Ascending aorta (tissue), 2 donors: ENCODE measurements around the gene APOC1. TPM values are rescaled to one million over a fixed set of nuclear protein-coding genes. Genes with fewer than 3 reads are reported as not detected.

Experiments
- DNase-seq, 2 donors: peaks; one replicate each; pipeline ENCODE4 v3.0.0-alpha.2; 2019; ENCODE audit warnings: low spot score in 2 of 2
- H3K27ac ChIP-seq, 2 donors: fragments of 200-600 bp; sonication (generic); one replicate each; pipeline ENCODE4 v1.5.1; 2016 to 2017; ENCODE audit warnings: mild to moderate bottlenecking in 1 of 2
- H3K27me3 ChIP-seq: fragments of 200-600 bp; sonication (generic); one replicate; pipeline ENCODE4 v1.5.1; 2017
- H3K36me3 ChIP-seq, 2 donors: fragments of 200-600 bp; sonication (generic); one replicate each; pipeline ENCODE4 v1.5.1; 2016
- H3K4me1 ChIP-seq, 2 donors: fragments of 200-600 bp; sonication (generic); one replicate each; pipeline ENCODE4 v1.5.1; 2016 to 2017; ENCODE audit warnings: mild to moderate bottlenecking in 1 of 2
- H3K4me3 ChIP-seq, 2 donors: fragments of 200-600 bp; sonication (generic); one replicate each; pipeline ENCODE4 v1.5.1; 2016 to 2017; ENCODE audit warnings: mild to moderate bottlenecking in 1 of 2
- H3K9me3 ChIP-seq, 2 donors: fragments of 200-600 bp; sonication (generic); one replicate each; pipeline ENCODE4 v1.5.1; 2016
- intact Hi-C: fragments of 100-400 bp; cut with DNase I; formaldehyde crosslinking; loops from one replicate; pipeline ENCODE4 v1.15.1; 2023
- total RNA-seq: library from RNA; depleted of rRNA; stranded (reverse); fragments of >200 nt; gene quantifications from one replicate; pipeline ENCODE4 v1.1.0, GENCODE V29; 2016
- TF ChIP-seq, protein P1 (sequence below), 3 experiments: fragments of 200-600 bp in 2 of 3; fragments of 450-650 bp in 1 of 3; sonication (generic) in 2 of 3; IDR thresholded peaks; one replicate each; pipeline ENCODE4 v1.5.1; 2016 to 2019; ENCODE audit warnings: antibody characterized with exemption in 3 of 3, mild to moderate bottlenecking in 1 of 3, moderate library complexity in 1 of 3

The APOC1 gene
- total RNA-seq, 1 donor from 2014 or later: 17.0 TPM

- TF ChIP-seq, protein P1, sequence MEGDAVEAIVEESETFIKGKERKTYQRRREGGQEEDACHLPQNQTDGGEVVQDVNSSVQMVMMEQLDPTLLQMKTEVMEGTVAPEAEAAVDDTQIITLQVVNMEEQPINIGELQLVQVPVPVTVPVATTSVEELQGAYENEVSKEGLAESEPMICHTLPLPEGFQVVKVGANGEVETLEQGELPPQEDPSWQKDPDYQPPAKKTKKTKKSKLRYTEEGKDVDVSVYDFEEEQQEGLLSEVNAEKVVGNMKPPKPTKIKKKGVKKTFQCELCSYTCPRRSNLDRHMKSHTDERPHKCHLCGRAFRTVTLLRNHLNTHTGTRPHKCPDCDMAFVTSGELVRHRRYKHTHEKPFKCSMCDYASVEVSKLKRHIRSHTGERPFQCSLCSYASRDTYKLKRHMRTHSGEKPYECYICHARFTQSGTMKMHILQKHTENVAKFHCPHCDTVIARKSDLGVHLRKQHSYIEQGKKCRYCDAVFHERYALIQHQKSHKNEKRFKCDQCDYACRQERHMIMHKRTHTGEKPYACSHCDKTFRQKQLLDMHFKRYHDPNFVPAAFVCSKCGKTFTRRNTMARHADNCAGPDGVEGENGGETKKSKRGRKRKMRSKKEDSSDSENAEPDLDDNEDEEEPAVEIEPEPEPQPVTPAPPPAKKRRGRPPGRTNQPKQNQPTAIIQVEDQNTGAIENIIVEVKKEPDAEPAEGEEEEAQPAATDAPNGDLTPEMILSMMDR (IDR thresholded peaks at IDR 0.05): no peak
- intact Hi-C loops: no loop called here
- Histone ChIP-seq H3K9me3 (no peaks in the 10 kb centered on the region), H3K27me3 (no peaks in the 10 kb centered on the region), H3K36me3 (peaks cover 0 to 6% of the 10 kb centered on the region in 2 donors), H3K27ac (no peak overlapping the region), H3K4me1 (peaks cover 5 to 8% of the 10 kb centered on the region in 2 donors), H3K4me3 (no peak overlapping the region)
- no peak for DNase-seq
Measured at GRCh38 chr19:44947041-44947581, 32.7 kb downstream of the APOC1 start.

DNA sequence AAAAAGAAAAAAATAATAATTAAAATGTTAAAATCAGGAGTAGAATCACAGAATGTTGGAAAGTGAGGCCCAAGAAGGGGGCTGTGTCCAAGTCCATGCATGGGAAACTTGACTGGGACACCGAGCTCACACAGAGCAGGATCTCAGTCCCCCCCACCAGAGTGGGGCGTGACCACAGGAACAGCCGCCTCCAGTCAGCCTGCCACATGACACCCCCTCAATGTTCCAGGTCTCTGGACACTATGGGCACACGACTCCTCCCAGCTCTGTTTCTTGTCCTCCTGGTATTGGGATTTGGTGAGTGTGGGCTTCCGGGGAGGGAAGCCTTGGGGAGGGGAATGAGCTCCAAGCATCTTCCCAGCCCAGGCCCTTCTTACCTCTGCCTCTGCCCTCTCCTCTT is 33.8 kb downstream of the APOC1 start:
- Histone ChIP-seq H3K4me1 (peaks cover 5 to 8% of the 10 kb centered on the region in 2 donors), H3K27me3 (no peaks in the 10 kb centered on the region), H3K4me3 (no peak overlapping the region), H3K9me3 (no peaks in the 10 kb centered on the region), H3K27ac (no peak overlapping the region), H3K36me3 (peaks cover 0 to 6% of the 10 kb centered on the region in 2 donors)
- TF ChIP-seq, protein P1 (IDR thresholded peaks at IDR 0.05): no peak
- DNase-seq: no peak
- intact Hi-C loops: no loop called here

- no peaks in the 10 kb centered on the region for H3K27me3 ChIP-seq
- no peak overlapping the region for H3K27ac ChIP-seq
- peaks cover 5 to 12% of the 10 kb centered on the region in 2 donors for H3K4me1 ChIP-seq
- TF ChIP-seq, protein P1 (IDR thresholded peaks at IDR 0.05): no peak
- H3K9me3 ChIP-seq: no peaks in the 10 kb centered on the region
- peaks cover 0 to 6% of the 10 kb centered on the region in 2 donors for H3K36me3 ChIP-seq
- intact Hi-C loops: no loop called here
- H3K4me3 ChIP-seq: no peak overlapping the region
- no peak for DNase-seq
Measured at GRCh38 chr19:44948763-44949374, 34.5 kb downstream of the APOC1 start.

- Histone ChIP-seq H3K36me3 (peaks cover 0 to 6% of the 10 kb centered on the region in 2 donors), H3K4me3 (no peak overlapping the region), H3K27ac (no peak overlapping the region), H3K9me3 (no peaks in the 10 kb centered on the region), H3K27me3 (no peaks in the 10 kb centered on the region), H3K4me1 (peaks cover 5 to 16% of the 10 kb centered on the region in 2 donors)
- intact Hi-C loops: no loop called here
- no peak for DNase-seq
- TF ChIP-seq, protein P1 (IDR thresholded peaks at IDR 0.05): no peak
Measured at GRCh38 chr19:44949550-44949949, 35.1 kb downstream of the APOC1 start.

GRCh38 chr19:44951179-44952159 is 37.1 kb downstream of the APOC1 start:
- Histone ChIP-seq H3K4me3 (peak overlapping the region in 1 of 2 donors; percentile 26), H3K27ac (no peak overlapping the region), H3K4me1 (peaks cover 10 to 23% of the 10 kb centered on the region in 2 donors), H3K36me3 (peaks cover 0 to 6% of the 10 kb centered on the region in 2 donors), H3K27me3 (no peaks in the 10 kb centered on the region), H3K9me3 (no peaks in the 10 kb centered on the region)
- TF ChIP-seq, protein P1 (IDR thresholded peaks at IDR 0.05): peak; percentile 53 to 88 (median 88)
- peak in 1 of 2 donors; percentile 82 for DNase-seq
- intact Hi-C loops: loop anchor here (1.0 kb wide), 1 partner anchor 48 kb away; no protein-coding TSS in a partner anchor
